Stimulated activated CD4-positive, alpha-beta T cell treated with anti-CD3 and anti-CD28 coated beads, TNF-alpha, amount 100 ng/mL, for 24 hours (primary cell): ENCODE results near the gene ITSN1.
"Not testable (repeated sequence)": the region's sequence is repeated elsewhere in the genome, so short reads cannot be mapped to it uniquely, and the experiment has no call there.

ENCODE experiments used
- DNase-seq, 3 experiments: peaks; one replicate each; pipeline ENCODE4 v3.0.0-alpha.2; 2020; ENCODE audit warnings: low read depth in 3 of 3

Gene ITSN1

DNA sequence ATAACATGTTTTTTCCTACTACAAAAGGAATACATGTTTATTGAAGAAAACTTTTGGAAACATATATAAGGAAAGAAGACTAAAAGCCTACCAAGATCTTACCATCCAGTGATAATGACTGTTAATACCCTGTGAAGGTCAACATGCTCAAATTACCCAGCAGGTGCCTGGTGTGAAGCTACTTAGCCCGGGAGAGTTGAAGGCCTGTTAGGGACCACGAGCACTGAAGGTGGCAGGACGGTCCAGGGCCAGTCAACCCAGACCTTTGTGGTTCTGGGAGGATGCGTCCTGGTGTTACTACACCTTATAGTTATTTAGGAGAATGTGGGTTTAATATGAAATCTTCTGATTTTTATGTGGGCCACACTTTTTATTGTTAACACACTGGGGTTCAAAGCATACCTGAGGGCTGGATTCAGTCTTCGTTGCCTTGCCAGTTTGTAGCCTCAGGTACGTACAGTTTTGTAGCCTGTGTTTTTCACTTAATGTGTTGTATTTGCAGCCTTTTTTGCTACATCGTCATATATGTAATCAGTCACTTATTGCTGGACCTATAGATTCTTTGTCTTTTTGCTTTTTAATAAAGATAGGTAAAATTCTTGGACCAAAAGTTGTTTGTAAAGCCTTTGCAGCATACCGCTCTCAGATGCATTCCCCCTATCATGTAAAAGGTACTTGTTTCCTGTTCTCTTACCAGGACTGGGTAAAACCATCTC lies 9.8 kb downstream of the ITSN1 start:
- no peak for DNase-seq

DNA sequence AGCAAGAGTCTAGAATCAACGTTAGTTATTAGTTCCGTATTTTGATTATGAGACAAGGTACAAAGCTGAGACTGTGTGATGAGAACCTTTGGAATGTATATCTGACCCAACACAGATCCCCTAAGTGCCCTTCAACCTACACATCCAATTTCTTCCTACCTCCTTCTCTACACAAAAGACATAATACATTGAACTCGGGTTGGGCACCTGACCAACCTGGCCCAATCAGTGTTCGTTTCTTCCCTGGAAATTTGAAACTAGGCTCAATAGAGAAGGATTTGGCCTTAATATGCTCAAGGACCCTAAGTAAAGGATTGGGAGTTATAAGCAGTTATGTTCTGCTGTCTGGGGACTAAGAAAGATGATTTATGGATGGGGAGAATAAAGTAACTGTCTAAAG lies 12.1 kb downstream of the ITSN1 start:
- DNase-seq: no peak

- DNase-seq: no peak
These were observed 13.4 kb downstream of the ITSN1 start for GRCh38 chr21:33655588-33656221.

DNA sequence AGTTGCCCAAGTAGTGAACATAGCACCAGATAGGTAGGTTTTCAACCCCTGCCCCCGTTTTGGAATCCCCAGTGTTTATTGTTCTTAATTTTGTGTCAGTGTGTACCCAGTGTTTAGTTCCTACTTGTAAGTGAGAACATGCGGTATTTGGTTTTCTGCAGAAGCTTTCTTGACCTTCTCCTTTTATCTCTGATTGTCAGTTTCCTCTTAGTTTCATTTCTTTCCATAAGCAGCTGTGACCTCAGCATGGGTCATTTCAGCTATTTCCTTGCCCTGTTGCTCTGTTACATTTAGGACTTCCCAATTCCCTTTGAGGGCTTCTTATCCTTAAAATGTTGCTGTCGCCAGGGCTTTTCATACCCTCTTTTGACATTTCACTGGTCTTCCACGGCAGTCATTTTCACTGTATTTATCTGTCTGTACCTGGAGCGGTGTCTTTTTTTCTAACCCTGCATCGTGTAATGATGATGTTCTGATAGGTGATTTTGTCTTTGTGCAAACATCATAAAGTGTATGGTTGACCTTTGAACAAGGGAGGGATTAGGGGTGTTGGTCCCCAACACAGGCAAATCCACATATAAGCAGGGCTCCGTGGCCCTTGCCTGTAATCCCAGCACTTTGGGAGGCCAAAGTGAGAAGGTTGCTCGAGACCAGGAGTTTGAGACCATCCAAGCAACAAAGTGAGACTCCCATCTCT lies 15.0 kb downstream of the ITSN1 start:
- no peak for DNase-seq

GRCh38 chr21:33658919-33659567 lies 16.7 kb downstream of the ITSN1 start:
- no peak for DNase-seq

GRCh38 chr21:33659568-33659949 lies 17.3 kb downstream of the ITSN1 start:
- no peak for DNase-seq

DNA sequence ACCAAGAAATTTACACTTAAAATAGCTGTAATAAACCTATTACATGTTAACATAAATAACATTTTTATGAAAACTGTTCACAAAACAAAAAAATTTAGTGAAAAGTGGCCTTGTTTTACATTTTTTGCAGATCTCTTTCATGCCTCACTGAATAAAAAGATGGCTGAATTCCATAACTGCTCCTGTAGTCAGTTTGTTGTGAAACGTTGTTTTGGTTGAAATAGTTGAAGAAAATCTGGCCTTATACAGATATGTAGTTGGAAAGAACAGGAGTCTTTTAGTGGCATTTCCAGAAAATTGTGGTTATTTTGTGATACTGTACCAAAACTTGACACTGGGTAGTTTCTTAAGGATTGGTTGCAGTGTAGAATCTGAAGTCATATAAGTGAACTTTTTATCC lies 18.1 kb downstream of the ITSN1 start:
- no peak for DNase-seq

DNA sequence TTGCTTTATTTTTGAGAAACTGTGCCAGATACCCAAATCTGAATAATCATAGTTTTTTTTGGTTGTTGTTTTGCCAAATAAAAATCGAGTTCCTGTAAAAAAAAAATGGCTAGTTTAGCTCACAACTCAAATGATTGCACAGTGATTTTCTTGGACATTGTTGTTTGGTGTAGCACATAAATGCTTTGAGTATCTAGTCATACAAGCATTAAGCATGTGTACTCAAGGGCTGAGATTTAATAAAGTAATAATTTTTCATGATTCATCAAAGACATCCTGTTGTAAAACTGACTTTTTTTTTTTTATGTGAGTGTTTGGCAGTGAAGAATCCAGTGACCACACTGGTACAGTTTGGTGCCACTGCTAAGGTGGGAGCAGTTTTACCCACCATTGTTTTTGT lies 18.8 kb downstream of the ITSN1 start:
- no peak for DNase-seq

DNA sequence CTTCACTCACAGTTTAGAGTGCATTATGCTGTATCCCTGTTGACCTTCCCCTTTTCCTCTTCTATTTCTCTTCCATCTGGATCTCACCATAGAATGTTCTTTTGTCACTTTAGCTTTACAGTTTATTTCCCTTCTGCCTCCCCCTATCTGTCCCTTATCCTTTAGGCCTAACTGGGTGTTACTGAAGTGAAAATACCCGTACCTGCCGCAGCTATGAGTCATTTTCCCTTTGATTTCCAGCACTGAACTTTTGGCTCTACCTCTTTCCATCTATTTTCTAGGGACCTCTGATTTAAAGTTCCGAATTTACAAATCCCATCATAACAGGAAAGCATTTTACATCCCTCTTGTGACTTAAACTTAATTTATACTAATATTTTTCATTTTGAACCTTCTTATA lies 19.7 kb downstream of the ITSN1 start:
- no peak for DNase-seq

- DNase-seq: no peak
These were observed 20.9 kb downstream of the ITSN1 start for GRCh38 chr21:33663241-33663640.

GRCh38 chr21:33664135-33664534 lies 21.8 kb downstream of the ITSN1 start:
- no peak for DNase-seq

DNA sequence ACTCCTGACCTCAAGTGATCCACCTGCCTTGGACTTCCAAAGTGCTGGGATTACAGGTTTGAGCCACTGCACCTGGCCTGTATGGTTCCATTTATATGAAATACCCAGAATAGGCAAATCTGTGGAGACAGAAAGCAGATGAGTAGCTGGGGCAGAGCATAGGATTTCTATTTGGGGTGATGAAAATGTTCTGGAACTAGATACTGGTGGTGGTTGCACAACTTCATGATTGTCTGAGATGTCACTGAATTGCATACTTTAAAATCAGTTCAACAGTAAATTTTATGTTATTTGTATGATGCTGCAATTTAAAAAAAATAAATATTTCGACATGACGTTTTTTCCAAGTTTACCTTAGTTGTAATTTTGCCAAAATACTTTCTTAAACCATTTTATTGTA lies 23.9 kb downstream of the ITSN1 start:
- no peak for DNase-seq

- DNase-seq: no peak
These were observed 25.3 kb downstream of the ITSN1 start for GRCh38 chr21:33667636-33668035.

DNA sequence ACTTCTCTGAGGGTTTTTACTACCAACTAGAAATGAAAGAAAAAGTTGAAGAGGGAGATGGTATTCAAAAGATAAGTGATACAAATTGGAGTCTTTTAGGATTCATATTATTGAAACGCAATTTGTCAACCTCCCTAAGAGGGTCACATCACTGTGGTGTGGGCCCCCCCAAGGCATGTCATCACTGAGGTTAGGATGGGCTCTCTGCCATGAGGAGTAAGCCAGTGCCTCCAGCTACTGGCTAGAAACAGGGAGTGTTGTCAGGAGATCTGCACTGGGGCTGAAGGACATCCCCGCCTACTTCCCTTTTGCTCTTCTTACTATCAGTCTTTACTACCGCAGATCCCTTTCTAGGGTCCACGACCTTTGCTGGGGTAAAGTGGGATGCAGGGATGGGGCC lies 25.9 kb downstream of the ITSN1 start:
- DNase-seq: no peak

- no peak for DNase-seq
These were observed 26.3 kb downstream of the ITSN1 start for GRCh38 chr21:33668620-33669019.

- no peak for DNase-seq
These were observed 28.0 kb downstream of the ITSN1 start for GRCh38 chr21:33670076-33670978.

- DNase-seq: no peak
These were observed 31.2 kb downstream of the ITSN1 start for GRCh38 chr21:33673473-33673872.

DNA sequence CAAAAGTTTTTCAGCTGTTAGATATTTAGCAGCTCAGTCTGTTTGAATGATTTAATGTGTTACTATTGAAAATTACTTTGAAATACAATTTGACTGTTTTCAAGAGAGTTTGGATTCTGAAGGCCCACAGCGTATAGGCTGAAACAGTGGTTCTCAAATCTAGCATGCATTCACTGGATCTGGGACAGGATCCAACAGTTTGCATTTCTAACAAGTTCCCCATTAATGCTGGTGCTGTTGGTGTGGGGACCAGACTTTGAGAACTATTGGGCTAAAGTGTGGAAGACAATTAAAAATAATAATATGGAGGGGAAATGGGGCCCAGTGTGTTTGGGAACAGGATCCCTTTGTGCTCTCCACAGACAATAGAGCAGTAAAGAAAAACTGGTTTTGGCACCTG lies 31.9 kb downstream of the ITSN1 start:
- DNase-seq: no peak

- not testable (repeated sequence) for DNase-seq
These were observed 34.4 kb downstream of the ITSN1 start for GRCh38 chr21:33676666-33677065.

GRCh38 chr21:33677450-33677849 lies 35.1 kb downstream of the ITSN1 start:
- no peak for DNase-seq

GRCh38 chr21:33680870-33681269 lies 38.6 kb downstream of the ITSN1 start:
- DNase-seq: no peak
